WTC11 (cell line): ENCODE results near the gene SIX6. TPM values are rescaled to one million over a fixed set of nuclear protein-coding genes. Genes with fewer than 3 reads are reported as not detected.
A peak's percentile ranks its signal among the peaks of the same experiment; 100 is the strongest.

Source experiments
- ATAC-seq: fragments of 200-7000 bp; cut with Tn5 transposase; 2 replicates; pipeline ENCODE4 v1.10.0; 2021; ENCODE audit warnings: mild to moderate bottlenecking, moderate library complexity
- CTCF ChIA-PET: fragments of 300-600 bp; sonication (Branson Sonifier 250); formaldehyde crosslinking; loops from one replicate; lab custom pipeline; 2021; ENCODE audit warnings: antibody characterized with exemption; lab: Charles Lee
- POLR2A ChIA-PET: fragments of 350-600 bp; sonication (Branson Sonifier 250); formaldehyde crosslinking; loops from one replicate; lab custom pipeline; 2021; ENCODE audit warnings: antibody characterized with exemption; lab: Charles Lee
- DNase-seq: peaks from one replicate; pipeline ENCODE4 v3.0.0; 2021; ENCODE audit warnings: low spot score
- H3K27ac Mint-ChIP-seq: 2 replicates; pipeline ENCODE4 v1.8.0; 2021; ENCODE audit warnings: mixed read lengths
- H3K27me3 Mint-ChIP-seq: 2 replicates; pipeline ENCODE4 v1.8.0; 2021; ENCODE audit warnings: low read depth, mild to moderate bottlenecking, moderate library complexity, mixed read lengths
- H3K36me3 Mint-ChIP-seq: 2 replicates; pipeline ENCODE4 v1.8.0; 2021; ENCODE audit warnings: mixed read lengths
- H3K4me1 Mint-ChIP-seq: 2 replicates; pipeline ENCODE4 v1.8.0; 2022; ENCODE audit warnings: mixed read lengths
- H3K4me3 Mint-ChIP-seq: 2 replicates; pipeline ENCODE4 v1.8.0; 2021; ENCODE audit warnings: mild to moderate bottlenecking, moderate library complexity, mixed read lengths
- H3K9me3 Mint-ChIP-seq: 2 replicates; pipeline ENCODE4 v1.8.0; 2021; ENCODE audit warnings: mixed read lengths
- ELF4 ChIP-seq: sonication (generic); formaldehyde crosslinking; IDR thresholded peaks from 2 replicates; pipeline ENCODE4 v1.8.1; 2022; ENCODE audit warnings: low read depth, mild to moderate bottlenecking, moderate library complexity, missing genetic modification reagents
- FOXP1 ChIP-seq: sonication (generic); formaldehyde crosslinking; IDR thresholded peaks from 2 replicates; pipeline ENCODE4 v1.8.0; 2022; ENCODE audit warnings: missing genetic modification reagents, mild to moderate bottlenecking, moderate library complexity, borderline replicate concordance
- NFATC4 ChIP-seq: fragments of 250-450 bp; sonication (Bioruptor Pico); IDR thresholded peaks from 2 replicates; pipeline ENCODE4 v1.9.0; 2021; ENCODE audit warnings: mild to moderate bottlenecking
- NR1H2 ChIP-seq: sonication (generic); formaldehyde crosslinking; IDR thresholded peaks from 2 replicates; pipeline ENCODE4 v1.9.0; 2021; ENCODE audit warnings: mild to moderate bottlenecking, moderate library complexity, missing genetic modification reagents
- RELA ChIP-seq: sonication (generic); formaldehyde crosslinking; IDR thresholded peaks from 2 replicates; pipeline ENCODE4 v1.8.1; 2022; ENCODE audit warnings: missing genetic modification reagents, mild to moderate bottlenecking, borderline replicate concordance
- SOX15 ChIP-seq: fragments of 250-450 bp; sonication (Bioruptor Pico); IDR thresholded peaks from 2 replicates; pipeline ENCODE4 v1.9.0; 2021; ENCODE audit warnings: mild to moderate bottlenecking
- TEAD1 ChIP-seq: sonication (generic); formaldehyde crosslinking; IDR thresholded peaks from 2 replicates; pipeline ENCODE4 v1.8.0; 2022; ENCODE audit warnings: mild to moderate bottlenecking, missing genetic modification reagents
- TEAD4 ChIP-seq: sonication (generic); formaldehyde crosslinking; IDR thresholded peaks from 2 replicates; pipeline ENCODE4 v1.8.0; 2022; ENCODE audit warnings: mild to moderate bottlenecking, missing genetic modification reagents
- ZBTB21 ChIP-seq: sonication (generic); formaldehyde crosslinking; IDR thresholded peaks from 2 replicates; pipeline ENCODE4 v1.8.1; 2023; ENCODE audit warnings: mild to moderate bottlenecking, missing genetic modification reagents, borderline replicate concordance
- total RNA-seq: library from RNA; stranded (reverse); gene quantifications from 3 replicates; pipeline ENCODE4 v1.2.3, GENCODE V29; 2021
- TF ChIP-seq, protein P1 (sequence below): fragments of 200-600 bp; IDR thresholded peaks from 2 replicates; pipeline ENCODE4 v1.8.0; 2022; ENCODE audit warnings: antibody characterized with exemption
- TF ChIP-seq, protein P2 (sequence below): sonication (generic); formaldehyde crosslinking; IDR thresholded peaks from 2 replicates; pipeline ENCODE4 v1.8.1; 2023; ENCODE audit warnings: mild to moderate bottlenecking, moderate library complexity, missing genetic modification reagents
- TF ChIP-seq, protein P3 (sequence below): fragments of 250-450 bp; sonication (Bioruptor Pico); IDR thresholded peaks from 2 replicates; pipeline ENCODE4 v1.8.0; 2021; ENCODE audit warnings: mild to moderate bottlenecking
- TF ChIP-seq, protein P4 (sequence below): sonication (generic); formaldehyde crosslinking; IDR thresholded peaks from 2 replicates; pipeline ENCODE4 v1.8.1; 2022; ENCODE audit warnings: mild to moderate bottlenecking, moderate library complexity, missing genetic modification reagents
- TF ChIP-seq, protein P5 (sequence below): sonication (generic); formaldehyde crosslinking; IDR thresholded peaks from 2 replicates; pipeline ENCODE4 v1.8.1; 2022; ENCODE audit warnings: low read depth, missing genetic modification reagents, borderline replicate concordance
- TF ChIP-seq, protein P6 (sequence below): sonication (generic); formaldehyde crosslinking; conservative IDR thresholded peaks from 2 replicates; pipeline ENCODE4 v1.8.1; 2023; ENCODE audit warnings: mild to moderate bottlenecking, low read depth, missing genetic modification reagents, moderate library complexity
- TF ChIP-seq, protein P7 (sequence below): sonication (generic); formaldehyde crosslinking; IDR thresholded peaks from 2 replicates; pipeline ENCODE4 v1.8.1; 2023; ENCODE audit warnings: mild to moderate bottlenecking, missing genetic modification reagents
- TF ChIP-seq, protein P8 (sequence below): sonication (generic); formaldehyde crosslinking; conservative IDR thresholded peaks from 2 replicates; pipeline ENCODE4 v1.8.1; 2022; ENCODE audit warnings: mild to moderate bottlenecking, missing genetic modification reagents
- TF ChIP-seq, protein P9 (sequence below): sonication (generic); formaldehyde crosslinking; IDR thresholded peaks from 2 replicates; pipeline ENCODE4 v1.8.1; 2023; ENCODE audit warnings: mild to moderate bottlenecking, missing genetic modification reagents, moderate library complexity

The SIX6 gene
- total RNA-seq, 1 experiment from 2014 or later, result 0.07 TPM

DNA sequence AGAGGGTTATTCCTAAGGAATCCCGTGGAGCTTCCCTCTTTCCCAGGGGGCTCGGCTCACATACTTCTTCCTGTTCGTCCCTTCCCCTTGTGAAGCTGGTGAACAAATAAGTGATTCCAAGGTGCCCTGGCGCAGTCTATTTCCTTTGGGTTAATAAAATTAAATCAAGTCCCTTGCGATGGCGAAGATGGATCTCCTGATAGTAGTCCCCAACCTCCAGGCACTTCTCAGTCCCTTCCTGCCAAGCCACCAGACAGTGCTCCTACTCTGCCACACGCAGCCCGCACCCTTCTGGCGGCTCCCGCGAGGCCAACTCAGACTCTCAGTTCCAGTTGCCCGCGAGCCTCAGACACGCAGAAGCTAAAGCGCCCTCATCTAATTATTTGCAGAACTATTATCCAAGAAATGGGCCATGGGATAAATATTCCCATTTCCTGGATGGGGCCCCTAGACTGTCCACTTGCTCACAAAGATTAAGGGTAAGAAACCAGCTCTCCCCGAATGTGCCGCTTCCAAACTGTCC, 2.4 kb upstream of the SIX6 start:
- H3K4me3 Mint-ChIP-seq, result peak overlapping the region; percentile 72
- H3K27ac Mint-ChIP-seq, result no peak overlapping the region
- H3K9me3 Mint-ChIP-seq, result no peaks in the 10 kb centered on the region
- DNase-seq (peak; percentile 42), ATAC-seq (0 out of 2 replicates have a peak, but pooled peaks have one; percentile 6)
- peaks cover 52% of the 10 kb centered on the region for H3K4me1 Mint-ChIP-seq
- ChIA-PET CTCF (interaction anchor here (0.6 to 4.7 kb wide), 7 partner anchors 8 to 189 kb away, joined by 3 to 22 read pairs (median 6); no protein-coding TSS in a partner anchor), POLR2A (interaction anchor here (0.6 to 1.9 kb wide), 2 partner anchors 10 to 1259 kb away, joined by 3 to 8 read pairs; no protein-coding TSS in a partner anchor)
- TF ChIP-seq FOXP1 (CRISPR knock-in tag), result no peak
- no peak for TF ChIP-seq NFATC4
- TF ChIP-seq, protein P1, sequence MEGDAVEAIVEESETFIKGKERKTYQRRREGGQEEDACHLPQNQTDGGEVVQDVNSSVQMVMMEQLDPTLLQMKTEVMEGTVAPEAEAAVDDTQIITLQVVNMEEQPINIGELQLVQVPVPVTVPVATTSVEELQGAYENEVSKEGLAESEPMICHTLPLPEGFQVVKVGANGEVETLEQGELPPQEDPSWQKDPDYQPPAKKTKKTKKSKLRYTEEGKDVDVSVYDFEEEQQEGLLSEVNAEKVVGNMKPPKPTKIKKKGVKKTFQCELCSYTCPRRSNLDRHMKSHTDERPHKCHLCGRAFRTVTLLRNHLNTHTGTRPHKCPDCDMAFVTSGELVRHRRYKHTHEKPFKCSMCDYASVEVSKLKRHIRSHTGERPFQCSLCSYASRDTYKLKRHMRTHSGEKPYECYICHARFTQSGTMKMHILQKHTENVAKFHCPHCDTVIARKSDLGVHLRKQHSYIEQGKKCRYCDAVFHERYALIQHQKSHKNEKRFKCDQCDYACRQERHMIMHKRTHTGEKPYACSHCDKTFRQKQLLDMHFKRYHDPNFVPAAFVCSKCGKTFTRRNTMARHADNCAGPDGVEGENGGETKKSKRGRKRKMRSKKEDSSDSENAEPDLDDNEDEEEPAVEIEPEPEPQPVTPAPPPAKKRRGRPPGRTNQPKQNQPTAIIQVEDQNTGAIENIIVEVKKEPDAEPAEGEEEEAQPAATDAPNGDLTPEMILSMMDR, result no peak
- TF ChIP-seq, protein P2, sequence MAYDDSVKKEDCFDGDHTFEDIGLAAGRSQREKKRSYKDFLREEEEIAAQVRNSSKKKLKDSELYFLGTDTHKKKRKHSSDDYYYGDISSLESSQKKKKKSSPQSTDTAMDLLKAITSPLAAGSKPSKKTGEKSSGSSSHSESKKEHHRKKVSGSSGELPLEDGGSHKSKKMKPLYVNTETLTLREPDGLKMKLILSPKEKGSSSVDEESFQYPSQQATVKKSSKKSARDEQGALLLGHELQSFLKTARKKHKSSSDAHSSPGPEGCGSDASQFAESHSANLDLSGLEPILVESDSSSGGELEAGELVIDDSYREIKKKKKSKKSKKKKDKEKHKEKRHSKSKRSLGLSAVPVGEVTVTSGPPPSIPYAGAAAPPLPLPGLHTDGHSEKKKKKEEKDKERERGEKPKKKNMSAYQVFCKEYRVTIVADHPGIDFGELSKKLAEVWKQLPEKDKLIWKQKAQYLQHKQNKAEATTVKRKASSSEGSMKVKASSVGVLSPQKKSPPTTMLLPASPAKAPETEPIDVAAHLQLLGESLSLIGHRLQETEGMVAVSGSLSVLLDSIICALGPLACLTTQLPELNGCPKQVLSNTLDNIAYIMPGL, result no peak
- TF ChIP-seq, protein P3, sequence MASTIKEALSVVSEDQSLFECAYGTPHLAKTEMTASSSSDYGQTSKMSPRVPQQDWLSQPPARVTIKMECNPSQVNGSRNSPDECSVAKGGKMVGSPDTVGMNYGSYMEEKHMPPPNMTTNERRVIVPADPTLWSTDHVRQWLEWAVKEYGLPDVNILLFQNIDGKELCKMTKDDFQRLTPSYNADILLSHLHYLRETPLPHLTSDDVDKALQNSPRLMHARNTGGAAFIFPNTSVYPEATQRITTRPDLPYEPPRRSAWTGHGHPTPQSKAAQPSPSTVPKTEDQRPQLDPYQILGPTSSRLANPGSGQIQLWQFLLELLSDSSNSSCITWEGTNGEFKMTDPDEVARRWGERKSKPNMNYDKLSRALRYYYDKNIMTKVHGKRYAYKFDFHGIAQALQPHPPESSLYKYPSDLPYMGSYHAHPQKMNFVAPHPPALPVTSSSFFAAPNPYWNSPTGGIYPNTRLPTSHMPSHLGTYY, result no peak
- TF ChIP-seq TEAD4, result no peak
- no peak for TF ChIP-seq SOX15 (CRISPR knock-in tag)
- H3K27me3 Mint-ChIP-seq, result peaks cover 100% of the 10 kb centered on the region
- H3K36me3 Mint-ChIP-seq, result no peaks in the 10 kb centered on the region

DNA sequence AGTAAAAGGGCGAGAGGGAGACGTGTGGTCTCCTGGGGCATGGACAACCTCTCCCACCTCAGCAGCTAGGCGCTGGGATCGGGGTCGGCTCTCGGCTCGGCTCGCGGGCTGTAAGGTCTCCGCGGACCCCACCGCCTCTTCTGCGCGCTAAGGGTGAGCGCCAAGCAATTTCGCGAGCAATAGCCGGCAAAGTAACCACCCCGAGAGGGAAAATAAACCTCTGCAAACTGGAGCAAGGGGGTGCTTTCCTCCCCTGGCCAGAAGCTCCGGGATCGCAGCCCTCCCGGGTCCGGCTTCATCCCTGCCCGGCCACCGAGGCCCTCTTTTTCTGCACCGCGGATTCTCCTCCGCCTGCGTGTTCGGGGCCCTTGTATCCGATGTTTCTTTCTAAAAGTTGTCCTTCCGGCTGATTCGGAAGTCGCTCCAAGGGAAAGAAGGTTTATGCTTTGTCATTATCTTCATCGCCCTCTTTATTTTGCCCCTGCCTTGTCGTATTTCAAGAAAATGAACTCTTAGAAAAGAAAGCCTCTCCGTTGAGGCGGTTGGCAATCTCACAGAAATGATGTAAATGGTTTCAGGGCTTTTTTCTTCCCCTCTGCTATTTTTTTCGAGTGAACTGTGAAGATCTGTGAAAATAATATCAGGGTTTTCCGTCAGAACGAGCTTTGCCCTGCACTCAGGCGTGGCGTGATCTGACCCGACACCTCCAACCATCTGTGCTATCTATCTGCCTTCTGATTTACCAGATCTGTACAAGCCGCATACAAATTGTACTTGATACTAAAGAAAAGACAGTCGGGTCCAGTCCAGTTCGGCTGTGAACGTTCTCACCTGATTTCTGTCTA, 1.7 kb upstream of the SIX6 start:
- no peak; the same call in 1 of the 2 replicates for ATAC-seq
- CTCF ChIA-PET, result interaction anchor here (0.6 to 4.7 kb wide), 7 partner anchors 9 to 189 kb away, joined by 3 to 22 read pairs (median 6); no protein-coding TSS in a partner anchor
- DNase-seq, result peak; percentile 35
- no peak overlapping the region for H3K27ac Mint-ChIP-seq
- H3K27me3 Mint-ChIP-seq, result peaks cover 100% of the 10 kb centered on the region
- H3K4me1 Mint-ChIP-seq, result peaks cover 58% of the 10 kb centered on the region
- H3K36me3 Mint-ChIP-seq, result no peaks in the 10 kb centered on the region
- H3K4me3 Mint-ChIP-seq, result peak overlapping the region; percentile 72
- no peaks in the 10 kb centered on the region for H3K9me3 Mint-ChIP-seq
- POLR2A ChIA-PET, result interaction anchor here (0.6 to 1.9 kb wide), 2 partner anchors 9 to 1258 kb away, joined by 3 to 8 read pairs; no protein-coding TSS in a partner anchor
- TF ChIP-seq ZBTB21 (CRISPR knock-in tag) (no peak), NR1H2 (CRISPR knock-in tag) (no peak), ELF4 (CRISPR knock-in tag) (no peak), RELA (no peak), TEAD1 (CRISPR knock-in tag) (no peak)
- TF ChIP-seq, protein P4, sequence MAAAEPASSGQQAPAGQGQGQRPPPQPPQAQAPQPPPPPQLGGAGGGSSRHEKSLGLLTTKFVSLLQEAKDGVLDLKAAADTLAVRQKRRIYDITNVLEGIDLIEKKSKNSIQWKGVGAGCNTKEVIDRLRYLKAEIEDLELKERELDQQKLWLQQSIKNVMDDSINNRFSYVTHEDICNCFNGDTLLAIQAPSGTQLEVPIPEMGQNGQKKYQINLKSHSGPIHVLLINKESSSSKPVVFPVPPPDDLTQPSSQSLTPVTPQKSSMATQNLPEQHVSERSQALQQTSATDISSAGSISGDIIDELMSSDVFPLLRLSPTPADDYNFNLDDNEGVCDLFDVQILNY (CRISPR knock-in tag), result no peak
- TF ChIP-seq, protein P5, sequence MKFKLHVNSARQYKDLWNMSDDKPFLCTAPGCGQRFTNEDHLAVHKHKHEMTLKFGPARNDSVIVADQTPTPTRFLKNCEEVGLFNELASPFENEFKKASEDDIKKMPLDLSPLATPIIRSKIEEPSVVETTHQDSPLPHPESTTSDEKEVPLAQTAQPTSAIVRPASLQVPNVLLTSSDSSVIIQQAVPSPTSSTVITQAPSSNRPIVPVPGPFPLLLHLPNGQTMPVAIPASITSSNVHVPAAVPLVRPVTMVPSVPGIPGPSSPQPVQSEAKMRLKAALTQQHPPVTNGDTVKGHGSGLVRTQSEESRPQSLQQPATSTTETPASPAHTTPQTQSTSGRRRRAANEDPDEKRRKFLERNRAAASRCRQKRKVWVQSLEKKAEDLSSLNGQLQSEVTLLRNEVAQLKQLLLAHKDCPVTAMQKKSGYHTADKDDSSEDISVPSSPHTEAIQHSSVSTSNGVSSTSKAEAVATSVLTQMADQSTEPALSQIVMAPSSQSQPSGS (CRISPR knock-in tag), result no peak
- TF ChIP-seq, protein P6, sequence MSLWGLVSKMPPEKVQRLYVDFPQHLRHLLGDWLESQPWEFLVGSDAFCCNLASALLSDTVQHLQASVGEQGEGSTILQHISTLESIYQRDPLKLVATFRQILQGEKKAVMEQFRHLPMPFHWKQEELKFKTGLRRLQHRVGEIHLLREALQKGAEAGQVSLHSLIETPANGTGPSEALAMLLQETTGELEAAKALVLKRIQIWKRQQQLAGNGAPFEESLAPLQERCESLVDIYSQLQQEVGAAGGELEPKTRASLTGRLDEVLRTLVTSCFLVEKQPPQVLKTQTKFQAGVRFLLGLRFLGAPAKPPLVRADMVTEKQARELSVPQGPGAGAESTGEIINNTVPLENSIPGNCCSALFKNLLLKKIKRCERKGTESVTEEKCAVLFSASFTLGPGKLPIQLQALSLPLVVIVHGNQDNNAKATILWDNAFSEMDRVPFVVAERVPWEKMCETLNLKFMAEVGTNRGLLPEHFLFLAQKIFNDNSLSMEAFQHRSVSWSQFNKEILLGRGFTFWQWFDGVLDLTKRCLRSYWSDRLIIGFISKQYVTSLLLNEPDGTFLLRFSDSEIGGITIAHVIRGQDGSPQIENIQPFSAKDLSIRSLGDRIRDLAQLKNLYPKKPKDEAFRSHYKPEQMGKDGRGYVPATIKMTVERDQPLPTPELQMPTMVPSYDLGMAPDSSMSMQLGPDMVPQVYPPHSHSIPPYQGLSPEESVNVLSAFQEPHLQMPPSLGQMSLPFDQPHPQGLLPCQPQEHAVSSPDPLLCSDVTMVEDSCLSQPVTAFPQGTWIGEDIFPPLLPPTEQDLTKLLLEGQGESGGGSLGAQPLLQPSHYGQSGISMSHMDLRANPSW (CRISPR knock-in tag), result no peak
- TF ChIP-seq, protein P7, sequence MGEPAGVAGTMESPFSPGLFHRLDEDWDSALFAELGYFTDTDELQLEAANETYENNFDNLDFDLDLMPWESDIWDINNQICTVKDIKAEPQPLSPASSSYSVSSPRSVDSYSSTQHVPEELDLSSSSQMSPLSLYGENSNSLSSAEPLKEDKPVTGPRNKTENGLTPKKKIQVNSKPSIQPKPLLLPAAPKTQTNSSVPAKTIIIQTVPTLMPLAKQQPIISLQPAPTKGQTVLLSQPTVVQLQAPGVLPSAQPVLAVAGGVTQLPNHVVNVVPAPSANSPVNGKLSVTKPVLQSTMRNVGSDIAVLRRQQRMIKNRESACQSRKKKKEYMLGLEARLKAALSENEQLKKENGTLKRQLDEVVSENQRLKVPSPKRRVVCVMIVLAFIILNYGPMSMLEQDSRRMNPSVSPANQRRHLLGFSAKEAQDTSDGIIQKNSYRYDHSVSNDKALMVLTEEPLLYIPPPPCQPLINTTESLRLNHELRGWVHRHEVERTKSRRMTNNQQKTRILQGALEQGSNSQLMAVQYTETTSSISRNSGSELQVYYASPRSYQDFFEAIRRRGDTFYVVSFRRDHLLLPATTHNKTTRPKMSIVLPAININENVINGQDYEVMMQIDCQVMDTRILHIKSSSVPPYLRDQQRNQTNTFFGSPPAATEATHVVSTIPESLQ (CRISPR knock-in tag), result no peak
- TF ChIP-seq, protein P8, sequence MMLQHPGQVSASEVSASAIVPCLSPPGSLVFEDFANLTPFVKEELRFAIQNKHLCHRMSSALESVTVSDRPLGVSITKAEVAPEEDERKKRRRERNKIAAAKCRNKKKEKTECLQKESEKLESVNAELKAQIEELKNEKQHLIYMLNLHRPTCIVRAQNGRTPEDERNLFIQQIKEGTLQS (CRISPR knock-in tag), result no peak
- TF ChIP-seq, protein P9, sequence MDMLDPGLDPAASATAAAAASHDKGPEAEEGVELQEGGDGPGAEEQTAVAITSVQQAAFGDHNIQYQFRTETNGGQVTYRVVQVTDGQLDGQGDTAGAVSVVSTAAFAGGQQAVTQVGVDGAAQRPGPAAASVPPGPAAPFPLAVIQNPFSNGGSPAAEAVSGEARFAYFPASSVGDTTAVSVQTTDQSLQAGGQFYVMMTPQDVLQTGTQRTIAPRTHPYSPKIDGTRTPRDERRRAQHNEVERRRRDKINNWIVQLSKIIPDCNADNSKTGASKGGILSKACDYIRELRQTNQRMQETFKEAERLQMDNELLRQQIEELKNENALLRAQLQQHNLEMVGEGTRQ (CRISPR knock-in tag), result no peak
